Activated T-helper 9 cell treated with anti-CD3 and anti-CD28 coated beads, Interleukin-2, amount 50 U/mL, for 16 hours (primary cell): ENCODE data around the gene RAD51B.

Experiments used
- DNase-seq: peaks from one replicate; pipeline ENCODE4 v3.0.0-alpha.2; 2020; ENCODE audit warnings: low read depth

The RAD51B gene

DNA sequence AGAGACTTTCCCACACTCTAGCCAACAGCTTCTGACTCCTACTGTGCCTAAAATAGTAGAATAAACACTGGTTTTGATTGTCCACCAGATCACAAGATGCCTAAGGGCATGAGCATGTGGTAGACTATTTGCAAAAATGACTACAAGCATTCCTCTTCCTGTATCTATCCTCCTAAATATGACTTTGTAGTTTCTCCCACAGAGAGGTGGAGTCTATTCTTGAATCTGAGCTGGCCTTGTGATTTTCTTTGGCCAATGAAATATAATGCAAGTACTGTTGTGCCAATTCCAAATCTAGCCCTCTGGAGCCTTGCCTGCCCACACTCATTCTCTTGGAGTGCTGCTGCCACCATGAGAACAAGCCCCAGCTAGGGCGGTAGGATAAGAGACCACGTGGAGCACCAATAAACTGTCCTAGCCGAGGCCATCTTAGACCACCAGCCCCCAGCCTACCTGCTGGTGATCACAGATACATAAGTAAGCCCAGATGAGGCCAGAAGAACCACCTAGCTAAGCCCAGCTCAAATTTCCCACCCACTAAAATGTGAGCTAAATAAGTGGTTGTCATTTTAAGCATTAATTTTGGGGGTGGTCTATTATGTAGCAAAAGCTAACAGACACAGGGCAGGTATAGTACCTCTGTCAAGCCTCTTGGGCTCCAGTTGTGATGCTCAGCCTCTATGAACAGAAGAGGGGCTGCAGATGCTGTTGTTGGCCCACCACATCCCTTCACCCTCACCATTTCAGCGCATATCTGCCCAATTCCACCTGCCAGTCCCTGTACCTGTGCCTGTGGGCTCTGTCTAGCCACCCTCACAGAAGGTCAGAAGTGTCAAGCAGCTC lies 955.4 kb downstream of the RAD51B start:
- no peak for DNase-seq

DNA sequence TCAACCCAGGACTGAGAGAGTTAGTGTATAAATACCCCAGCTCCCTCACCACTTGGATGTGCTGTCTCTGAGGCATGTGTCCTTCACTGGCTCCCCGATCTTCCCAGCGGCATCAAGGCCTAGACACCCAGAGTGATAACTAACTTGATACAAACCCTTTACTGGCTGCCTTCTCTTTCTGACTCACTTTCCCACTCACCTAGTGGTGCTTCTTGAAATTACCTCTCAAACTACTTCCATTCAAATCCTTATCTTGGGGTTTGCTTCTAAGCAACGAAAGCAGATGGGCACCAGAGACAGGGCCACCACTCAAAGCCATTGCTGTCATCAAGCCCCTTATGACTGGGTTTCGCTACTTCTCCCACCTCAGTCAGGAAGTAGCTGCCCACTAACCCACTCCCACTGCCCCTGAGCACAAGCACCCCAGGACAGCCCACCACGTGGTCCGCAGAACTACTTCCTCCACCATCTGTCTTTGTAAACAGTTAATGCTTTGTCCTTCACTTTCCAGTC lies 956.1 kb downstream of the RAD51B start:
- no peak for DNase-seq

DNA sequence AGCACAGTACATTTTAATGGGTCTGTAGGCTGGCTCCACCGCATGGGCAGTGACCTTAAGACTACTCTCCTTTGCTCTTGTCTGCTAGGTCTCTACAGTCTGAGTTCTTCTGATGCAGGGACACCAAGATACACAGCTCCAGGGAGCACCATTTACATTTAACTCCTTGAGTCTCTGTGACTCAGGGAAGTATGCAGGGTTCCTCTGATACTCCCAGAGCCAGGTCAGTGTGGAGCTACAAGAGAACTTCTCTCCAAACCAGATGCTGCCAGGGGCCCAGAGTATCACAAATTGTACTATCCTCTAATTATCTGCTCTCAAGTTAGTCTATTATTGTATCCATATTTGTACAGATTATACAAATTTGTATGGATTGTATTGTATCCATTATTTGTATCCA lies 958.1 kb downstream of the RAD51B start:
- DNase-seq, result no peak
